Liver (tissue), 9 donors: ENCODE data around the gene PHKG1. TPM values are rescaled to one million over a fixed set of nuclear protein-coding genes. Genes with fewer than 3 reads are reported as not detected.
"Not testable (repeated sequence)": the region's sequence is repeated elsewhere in the genome, so short reads cannot be mapped to it uniquely, and the experiment has no call there.

Experiments
- DNase-seq: peaks from one replicate; pipeline ENCODE4 v3.0.0-alpha.2; 2017; ENCODE audit warnings: low spot score
- H3K27ac ChIP-seq, 2 donors: one replicate each; pipeline ENCODE4 v1.7.0; 2013; ENCODE audit warnings: inconsistent platforms in 2 of 2, low read length in 2 of 2, control low read depth in 1 of 2, low read depth in 1 of 2, mild to moderate bottlenecking in 1 of 2
- H3K27me3 ChIP-seq, 4 donors: one replicate each; pipeline versions ENCODE4 v1.6.1 to v1.7.0; 2013; ENCODE audit warnings: low read length in 3 of 4, inconsistent platforms in 1 of 4, mild to moderate bottlenecking in 1 of 4, moderate library complexity in 1 of 4; ENCODE audit not compliant: control insufficient read depth in 4 of 4, insufficient read depth in 4 of 4
- H3K36me3 ChIP-seq, 4 donors: one replicate each; pipeline versions ENCODE4 v1.6.1 to v1.7.0; 2013; ENCODE audit warnings: low read length in 3 of 4, mild to moderate bottlenecking in 3 of 4, low read depth in 1 of 4, moderate library complexity in 1 of 4; ENCODE audit not compliant: control insufficient read depth in 4 of 4, insufficient read depth in 3 of 4
- H3K4me1 ChIP-seq, 4 donors: one replicate each; pipeline versions ENCODE4 v1.6.1 to v1.7.0; 2013; ENCODE audit warnings: low read length in 3 of 4, mild to moderate bottlenecking in 3 of 4, moderate library complexity in 1 of 4; ENCODE audit not compliant: control insufficient read depth in 4 of 4, insufficient read depth in 4 of 4
- H3K4me3 ChIP-seq, 3 donors: one replicate each; pipeline versions ENCODE4 v1.6.1 to v1.7.0; 2013; ENCODE audit warnings: low read length in 3 of 3, control low read depth in 1 of 3, low read depth in 1 of 3, mild to moderate bottlenecking in 1 of 3
- H3K9ac ChIP-seq, 2 donors: one replicate each; pipeline ENCODE4 v1.7.0; 2013; ENCODE audit warnings: low read length in 2 of 2, mild to moderate bottlenecking in 2 of 2, moderate library complexity in 2 of 2, control low read depth in 1 of 2, low read depth in 1 of 2
- H3K9me3 ChIP-seq, 4 donors: one replicate each; pipeline versions ENCODE4 v1.6.1 to v1.7.0; 2013; ENCODE audit warnings: low read length in 3 of 4; ENCODE audit not compliant: control insufficient read depth in 4 of 4
- ATF3 ChIP-seq: IDR thresholded peaks from 2 replicates; pipeline ENCODE4 v1.6.1; 2016; ENCODE audit warnings: antibody characterized with exemption
- CTCF ChIP-seq: fragments of 150-350 bp; IDR thresholded peaks from 2 replicates; pipeline ENCODE4 v1.5.1; 2017; ENCODE audit warnings: improper control_type of control experiment, low read depth, low read length; ENCODE audit not compliant: missing input control
- EGR1 ChIP-seq, 2 donors: IDR thresholded peaks; 2 replicates each; pipeline ENCODE4 v1.6.1; 2016 to 2018; ENCODE audit warnings: antibody characterized with exemption in 2 of 2, low read depth in 2 of 2
- FOXA1 ChIP-seq: IDR thresholded peaks from 2 replicates; pipeline ENCODE4 v1.6.1; 2016; ENCODE audit warnings: antibody characterized with exemption
- FOXA2 ChIP-seq: IDR thresholded peaks from 2 replicates; pipeline ENCODE4 v1.6.1; 2016; ENCODE audit warnings: antibody characterized with exemption
- GABPA ChIP-seq, 2 donors: IDR thresholded peaks in 1 of 2; conservative IDR thresholded peaks in 1 of 2; 2 replicates each; pipeline ENCODE4 v1.6.1; 2016; ENCODE audit warnings: antibody characterized with exemption in 2 of 2, mild to moderate bottlenecking in 1 of 2, moderate library complexity in 1 of 2
- HNF4A ChIP-seq, 2 donors: conservative IDR thresholded peaks; 2 replicates each; pipeline ENCODE4 v1.6.1; 2016; ENCODE audit warnings: antibody characterized with exemption in 2 of 2, mild to moderate bottlenecking in 2 of 2
- HNF4G ChIP-seq: IDR thresholded peaks from 2 replicates; pipeline ENCODE4 v1.6.1; 2016; ENCODE audit warnings: antibody characterized with exemption
- JUND ChIP-seq, 2 donors: IDR thresholded peaks; 2 replicates each; pipeline ENCODE4 v1.6.1; 2016; ENCODE audit warnings: antibody characterized with exemption in 2 of 2
- MAX ChIP-seq: IDR thresholded peaks from 2 replicates; pipeline ENCODE4 v1.6.1; 2016; ENCODE audit warnings: antibody characterized with exemption
- NR2F2 ChIP-seq: IDR thresholded peaks from 2 replicates; pipeline ENCODE4 v1.6.1; 2016; ENCODE audit warnings: antibody characterized with exemption
- RAD21 ChIP-seq, 2 donors: IDR thresholded peaks; 2 replicates each; pipeline ENCODE4 v1.6.1; 2016; ENCODE audit warnings: antibody characterized with exemption in 2 of 2, mild to moderate bottlenecking in 2 of 2
- REST ChIP-seq: IDR thresholded peaks from 2 replicates; pipeline ENCODE4 v1.6.1; 2016; ENCODE audit warnings: antibody characterized with exemption, mild to moderate bottlenecking
- RXRA ChIP-seq, 2 donors: IDR thresholded peaks; 2 replicates each; pipeline ENCODE4 v1.6.1; 2017 to 2018; ENCODE audit warnings: antibody characterized with exemption in 2 of 2, mild to moderate bottlenecking in 1 of 2
- SP1 ChIP-seq: IDR thresholded peaks from 2 replicates; pipeline ENCODE4 v1.6.1; 2018; ENCODE audit warnings: antibody characterized with exemption, mild to moderate bottlenecking
- TAF1 ChIP-seq: conservative IDR thresholded peaks from 2 replicates; pipeline ENCODE4 v1.6.1; 2016; ENCODE audit warnings: antibody characterized with exemption, mild to moderate bottlenecking
- YY1 ChIP-seq: IDR thresholded peaks from 2 replicates; pipeline ENCODE4 v1.6.1; 2016; ENCODE audit warnings: antibody characterized with exemption, mild to moderate bottlenecking
- ZBTB33 ChIP-seq: IDR thresholded peaks from 2 replicates; pipeline ENCODE4 v1.6.1; 2016; ENCODE audit warnings: antibody characterized with exemption
- WGBS: extraction: QIAGEN DNeasy Blood & Tissue Kit; methylation state at CpG from one replicate; pipeline ENCODE4 v1.1.7; 2013; 5-methylcytosine and 5-hydroxymethylcytosine counted together
- polyA plus RNA-seq, 2 donors: library from polyadenylated mRNA; stranded (reverse) in 1 of 2; unstranded in 1 of 2; fragments of 200-250 nt in 1 of 2; fragments of >200 nt in 1 of 2; fragmentation: Nextera tagmentation in 1 of 2; extraction: Ambion mirVana in 1 of 2; gene quantifications; one replicate each; pipeline versions ENCODE4 v1.2.1 to v1.2.3, GENCODE V29; 2013 to 2015
- total RNA-seq, 2 donors: library from RNA; depleted of rRNA; stranded (reverse); fragments of >200 nt; gene quantifications; one replicate each; pipeline ENCODE4 v1.2.3, GENCODE V29; 2014
- donor health status: healthy.
- donor health status: healthy.
- donor health status: healthy.
- donor health status: healthy.
- donor health status: healthy.

PHKG1 gene
- total and polyA plus RNA-seq, 4 donors, result 0.18 to 1.0 (median 0.24) TPM

- H3K27ac ChIP-seq, result no peak overlapping the region
- no peaks in the 10 kb centered on the region for H3K9me3 ChIP-seq
- peaks cover 0 to 6% (median 3%) of the 10 kb centered on the region in 4 donors for H3K36me3 ChIP-seq
- no peaks in the 10 kb centered on the region for H3K27me3 ChIP-seq
- no peak overlapping the region for H3K9ac ChIP-seq
- peaks cover 0 to 25% (median 20%) of the 10 kb centered on the region in 4 donors for H3K4me1 ChIP-seq
- WGBS, result 98% methylated on average over 29 of the region's 29 CpGs
- DNase-seq, result no peak
- H3K4me3 ChIP-seq, result no peak overlapping the region
- no peak for TF ChIP-seq GABPA (IDR thresholded peaks at IDR 0.05 in 1 of 2, conservative IDR thresholded peaks at IDR 0.05 in 1 of 2)
- no peak for TF ChIP-seq MAX
- TF ChIP-seq ZBTB33, result no peak
- TF ChIP-seq HNF4G, result no peak
- TF ChIP-seq TAF1, result no peak
- no peak for TF ChIP-seq HNF4A (conservative IDR thresholded peaks at IDR 0.05)
- TF ChIP-seq JUND (IDR thresholded peaks at IDR 0.05), result no peak
- no peak for TF ChIP-seq CTCF
- no peak for TF ChIP-seq YY1
- no peak for TF ChIP-seq RAD21 (IDR thresholded peaks at IDR 0.05)
- TF ChIP-seq RXRA (IDR thresholded peaks at IDR 0.05), result no peak
- TF ChIP-seq FOXA1, result no peak
- no peak for TF ChIP-seq FOXA2
- no peak for TF ChIP-seq REST
- TF ChIP-seq ATF3, result no peak
- no peak for TF ChIP-seq SP1
- no peak for TF ChIP-seq NR2F2
- TF ChIP-seq EGR1 (IDR thresholded peaks at IDR 0.05; ENCODE audit: low read depth in 2 of 2), result no peak
These were observed 11.0 kb downstream of the PHKG1 start for GRCh38 chr7:56081626-56082340.

- not testable (repeated sequence) for H3K4me3 ChIP-seq, H3K27me3 ChIP-seq, H3K36me3 ChIP-seq, H3K9ac ChIP-seq, H3K27ac ChIP-seq, H3K9me3 ChIP-seq, DNase-seq
- peaks cover 0 to 29% (median 20%) of the 10 kb centered on the region in 4 donors for H3K4me1 ChIP-seq
- WGBS, result 96% methylated on average over 28 of the region's 28 CpGs
These were observed 11.9 kb downstream of the PHKG1 start for GRCh38 chr7:56080726-56081435.
